ACC112 (cell line): ENCODE data around the gene TRERF1.

Experiments
- H2AFZ ChIP-seq: fragments of 200-600 bp; sonication (generic); one replicate; pipeline ENCODE4 v1.6.0; 2017; ENCODE audit warnings: antibody characterized with exemption, low read length; ENCODE audit not compliant: unreplicated experiment
- H3K27ac ChIP-seq: fragments of 200-600 bp; sonication (generic); 2 replicates; pipeline ENCODE4 v1.5.1; 2014; ENCODE audit warnings: low read depth, mild to moderate bottlenecking, antibody characterized with exemption, low read length, moderate library complexity
- H3K27me3 ChIP-seq: fragments of 200-600 bp; sonication (generic); 2 replicates; pipeline ENCODE4 v1.6.1; 2014; ENCODE audit warnings: mild to moderate bottlenecking, antibody characterized with exemption, low read length, moderate library complexity, mixed read lengths; ENCODE audit not compliant: insufficient read depth
- H3K36me3 ChIP-seq: fragments of 200-600 bp; sonication (generic); 2 replicates; pipeline ENCODE4 v1.6.1; 2016; ENCODE audit warnings: mild to moderate bottlenecking, antibody characterized with exemption, low read length, moderate library complexity, mixed read lengths; ENCODE audit not compliant: insufficient read depth
- H3K4me1 ChIP-seq: fragments of 200-600 bp; sonication (generic); one replicate; pipeline ENCODE4 v1.6.1; 2016; ENCODE audit warnings: low read length, mixed read lengths; ENCODE audit not compliant: insufficient read depth, unreplicated experiment, control insufficient read depth
- H3K4me3 ChIP-seq: fragments of 200-600 bp; sonication (generic); 2 replicates; pipeline ENCODE4 v1.5.1; 2014; ENCODE audit warnings: mild to moderate bottlenecking, low read depth, low read length
- H3K79me2 ChIP-seq: fragments of 200-600 bp; sonication (generic); one replicate; pipeline ENCODE4 v1.6.0; 2016; ENCODE audit warnings: low read length; ENCODE audit not compliant: control insufficient read depth, unreplicated experiment, insufficient read depth

TRERF1 gene

GRCh38 chr6:42451333-42452170 lies at the start of gene TRERF1:
Gene TRERF1 (minus strand): TSS chr6:42451926. CDS start chr6:42269590, 182,336 bp downstream.
- peak within 1 kb of the TSS; percentile 97 for H3K4me3 ChIP-seq
- H3K36me3 ChIP-seq = peaks cover 5% of the 10 kb centered on the region; the same call in 1 of the 2 replicates
- H3K4me1 ChIP-seq = peaks cover 4% of the 10 kb centered on the region
- H3K27me3 ChIP-seq = no peaks in the 10 kb centered on the region
- H2AFZ ChIP-seq = peak within 1 kb of the TSS; percentile 87
- peak within 1 kb of the TSS; percentile 48 for H3K27ac ChIP-seq
- peaks cover 44% of the 10 kb centered on the region for H3K79me2 ChIP-seq

GRCh38 chr6:42498473-42499128 lies 46.9 kb upstream of the TRERF1 start:
- H2AFZ ChIP-seq = no peak overlapping the region
- H3K36me3 ChIP-seq = no peaks in the 10 kb centered on the region
- H3K4me3 ChIP-seq = no peak overlapping the region
- H3K79me2 ChIP-seq = no peaks in the 10 kb centered on the region
- no peaks in the 10 kb centered on the region for H3K27me3 ChIP-seq
- H3K4me1 ChIP-seq = no peaks in the 10 kb centered on the region
- H3K27ac ChIP-seq = no peak overlapping the region

GRCh38 chr6:42493914-42494539 lies 42.3 kb upstream of the TRERF1 start:
- H3K36me3 ChIP-seq = no peaks in the 10 kb centered on the region
- H3K4me3 ChIP-seq = no peak overlapping the region
- H3K4me1 ChIP-seq = no peaks in the 10 kb centered on the region
- no peaks in the 10 kb centered on the region for H3K79me2 ChIP-seq
- H2AFZ ChIP-seq = no peak overlapping the region
- no peak overlapping the region for H3K27ac ChIP-seq
- no peaks in the 10 kb centered on the region for H3K27me3 ChIP-seq

- Histone ChIP-seq H3K27me3 (no peaks in the 10 kb centered on the region), H2AFZ (no peak overlapping the region), H3K4me3 (no peak overlapping the region), H3K36me3 (no peaks in the 10 kb centered on the region), H3K4me1 (no peaks in the 10 kb centered on the region), H3K79me2 (no peaks in the 10 kb centered on the region), H3K27ac (no peak overlapping the region)
Measured at GRCh38 chr6:42488129-42488528, 36.4 kb upstream of the TRERF1 start.

- no peak overlapping the region for H2AFZ ChIP-seq
- H3K27me3 ChIP-seq = no peaks in the 10 kb centered on the region
- H3K4me3 ChIP-seq = no peak overlapping the region
- no peaks in the 10 kb centered on the region for H3K79me2 ChIP-seq
- H3K4me1 ChIP-seq = no peaks in the 10 kb centered on the region
- H3K36me3 ChIP-seq = no peaks in the 10 kb centered on the region
- no peak overlapping the region for H3K27ac ChIP-seq
Measured at GRCh38 chr6:42484261-42484660, 32.5 kb upstream of the TRERF1 start.

GRCh38 chr6:42482174-42482573 lies 30.4 kb upstream of the TRERF1 start:
- H3K27me3 ChIP-seq = no peaks in the 10 kb centered on the region
- H3K4me1 ChIP-seq = no peaks in the 10 kb centered on the region
- H2AFZ ChIP-seq = no peak overlapping the region
- no peaks in the 10 kb centered on the region for H3K36me3 ChIP-seq
- no peaks in the 10 kb centered on the region for H3K79me2 ChIP-seq
- no peak overlapping the region for H3K27ac ChIP-seq
- H3K4me3 ChIP-seq = no peak overlapping the region

GRCh38 chr6:42471714-42472113 lies 20.0 kb upstream of the TRERF1 start:
- Histone ChIP-seq H3K27ac (no peak overlapping the region), H3K27me3 (no peaks in the 10 kb centered on the region)

GRCh38 chr6:42471142-42471541 lies 19.4 kb upstream of the TRERF1 start:
- H3K27me3 ChIP-seq = no peaks in the 10 kb centered on the region
- no peak overlapping the region for H3K4me3 ChIP-seq

More at GRCh38 chr6:42471714-42472113, 20.0 kb upstream of the TRERF1 start:
- Histone ChIP-seq H3K4me3 (no peak overlapping the region), H3K79me2 (no peaks in the 10 kb centered on the region), H2AFZ (no peak overlapping the region), H3K4me1 (no peaks in the 10 kb centered on the region), H3K36me3 (no peaks in the 10 kb centered on the region)

GRCh38 chr6:42468273-42468672 lies 16.5 kb upstream of the TRERF1 start:
- Histone ChIP-seq H3K79me2 (no peaks in the 10 kb centered on the region), H3K4me1 (no peaks in the 10 kb centered on the region), H3K27ac (no peak overlapping the region)

More at GRCh38 chr6:42471142-42471541, 19.4 kb upstream of the TRERF1 start:
- Histone ChIP-seq H2AFZ (no peak overlapping the region), H3K4me1 (no peaks in the 10 kb centered on the region), H3K79me2 (no peaks in the 10 kb centered on the region), H3K36me3 (no peaks in the 10 kb centered on the region), H3K27ac (no peak overlapping the region)

GRCh38 chr6:42467651-42468050 lies 15.9 kb upstream of the TRERF1 start:
- Histone ChIP-seq H2AFZ (no peak overlapping the region), H3K27ac (no peak overlapping the region), H3K36me3 (no peaks in the 10 kb centered on the region), H3K4me3 (no peak overlapping the region), H3K27me3 (no peaks in the 10 kb centered on the region), H3K79me2 (no peaks in the 10 kb centered on the region), H3K4me1 (no peaks in the 10 kb centered on the region)

More at GRCh38 chr6:42468273-42468672, 16.5 kb upstream of the TRERF1 start:
- Histone ChIP-seq H3K36me3 (no peaks in the 10 kb centered on the region), H3K27me3 (no peaks in the 10 kb centered on the region), H2AFZ (no peak overlapping the region), H3K4me3 (no peak overlapping the region)
